Transverse colon (tissue), 4 donors: ENCODE data around the gene RPS15.

ENCODE experiments used
- CTCF ChIP-seq, 5 experiments: fragments of 200-600 bp in 3 of 5; fragments of 450-650 bp in 2 of 5; sonication (generic) in 3 of 5; IDR thresholded peaks; 1 replicate in 2 of 5; 2 replicates in 3 of 5; pipeline ENCODE4 v1.5.1; 2016 to 2017; ENCODE audit warnings: antibody characterized with exemption in 5 of 5, inconsistent platforms in 3 of 5, mild to moderate bottlenecking in 2 of 5, moderate library complexity in 1 of 5
- EP300 ChIP-seq: sonication (generic); formaldehyde crosslinking; IDR thresholded peaks from one replicate; pipeline ENCODE4 v1.6.1; 2017; ENCODE audit warnings: antibody characterized with exemption, low read depth
- POLR2AphosphoS5 ChIP-seq, 3 donors: sonication (generic); formaldehyde crosslinking; IDR thresholded peaks; one replicate each; pipeline ENCODE4 v1.6.1; 2016; ENCODE audit warnings: antibody characterized with exemption in 3 of 3

- TF ChIP-seq CTCF (IDR thresholded peaks at IDR 0.05) (no peak), POLR2AphosphoS5 (IDR thresholded peaks at IDR 0.05) (no peak), EP300 (no peak)
Measured at GRCh38 chr19:1401889-1402217, 36.3 kb upstream of the RPS15 start.
